ENCODE measurements around the gene CCDC74B.
"Not testable (repeated sequence)": the region's sequence is repeated elsewhere in the genome, so short reads cannot be mapped to it uniquely, and the experiment has no call there.

CCDC74B gene

GRCh38 chr2:130135692-130136541, 9.0 kb downstream of the CCDC74B start:
- Histone ChIP-seq H3K4me1 (ENCODE audit: control insufficient read depth, insufficient read depth, low read length, unreplicated experiment) (no peaks in the 10 kb centered on the region), H3K36me3 (ENCODE audit: insufficient read depth, low read length) (no peaks in the 10 kb centered on the region), H3K4me3 (ENCODE audit: low read depth, low read length) (no peak overlapping the region), H3K27me3 (ENCODE audit: insufficient read depth, low read length) (0 out of 2 replicates have a peak, but pooled peaks cover 3% of the 10 kb centered on the region), H3K79me2 (ENCODE audit: control insufficient read depth, insufficient read depth, low read length, unreplicated experiment) (no peaks in the 10 kb centered on the region), H3K27ac (ENCODE audit: low read depth, low read length) (no peak overlapping the region), H2AFZ (ENCODE audit: low read length, unreplicated experiment) (no peak overlapping the region)

GRCh38 chr2:130129120-130129829, 15.6 kb downstream of the CCDC74B start, which contains the start of gene POTEF:
POTEF (minus strand) TSS chr2:130129222; CDS start chr2:130120515, 8,707 bp downstream.
- H3K4me3 ChIP-seq (ENCODE audit: low read depth, low read length); H3K27ac ChIP-seq (ENCODE audit: low read depth, low read length): not testable (repeated sequence)

GRCh38 chr2:130128464-130128863, 16.4 kb downstream of the CCDC74B start:
- H3K4me3 ChIP-seq (ENCODE audit: low read depth, low read length); H3K79me2 ChIP-seq (ENCODE audit: control insufficient read depth, insufficient read depth, low read length, unreplicated experiment); H3K27me3 ChIP-seq (ENCODE audit: insufficient read depth, low read length); H3K36me3 ChIP-seq (ENCODE audit: insufficient read depth, low read length); H3K4me1 ChIP-seq (ENCODE audit: control insufficient read depth, insufficient read depth, low read length, unreplicated experiment); H3K27ac ChIP-seq (ENCODE audit: low read depth, low read length); H2AFZ ChIP-seq (ENCODE audit: low read length, unreplicated experiment): not testable (repeated sequence)

More at GRCh38 chr2:130129120-130129829, 15.6 kb downstream of the CCDC74B start, which contains the start of gene POTEF:
- H2AFZ ChIP-seq (ENCODE audit: low read length, unreplicated experiment); H3K27me3 ChIP-seq (ENCODE audit: insufficient read depth, low read length); H3K36me3 ChIP-seq (ENCODE audit: insufficient read depth, low read length); H3K79me2 ChIP-seq (ENCODE audit: control insufficient read depth, insufficient read depth, low read length, unreplicated experiment); H3K4me1 ChIP-seq (ENCODE audit: control insufficient read depth, insufficient read depth, low read length, unreplicated experiment): not testable (repeated sequence)

GRCh38 chr2:130127726-130128125, 17.2 kb downstream of the CCDC74B start:
- H3K27me3 ChIP-seq (ENCODE audit: insufficient read depth, low read length); H3K36me3 ChIP-seq (ENCODE audit: insufficient read depth, low read length); H3K4me1 ChIP-seq (ENCODE audit: control insufficient read depth, insufficient read depth, low read length, unreplicated experiment); H3K27ac ChIP-seq (ENCODE audit: low read depth, low read length); H3K79me2 ChIP-seq (ENCODE audit: control insufficient read depth, insufficient read depth, low read length, unreplicated experiment); H3K4me3 ChIP-seq (ENCODE audit: low read depth, low read length); H2AFZ ChIP-seq (ENCODE audit: low read length, unreplicated experiment): not testable (repeated sequence)

GRCh38 chr2:130120924-130121323, 24.0 kb downstream of the CCDC74B start:
- not testable (repeated sequence) for H3K4me3 ChIP-seq (ENCODE audit: low read depth, low read length); H3K27ac ChIP-seq (ENCODE audit: low read depth, low read length); H3K79me2 ChIP-seq (ENCODE audit: control insufficient read depth, insufficient read depth, low read length, unreplicated experiment); H2AFZ ChIP-seq (ENCODE audit: low read length, unreplicated experiment); H3K27me3 ChIP-seq (ENCODE audit: insufficient read depth, low read length); H3K4me1 ChIP-seq (ENCODE audit: control insufficient read depth, insufficient read depth, low read length, unreplicated experiment); H3K36me3 ChIP-seq (ENCODE audit: insufficient read depth, low read length)

GRCh38 chr2:130102597-130103363, 42.1 kb downstream of the CCDC74B start:
- not testable (repeated sequence) for H3K27ac ChIP-seq (ENCODE audit: low read depth, low read length); H3K27me3 ChIP-seq (ENCODE audit: insufficient read depth, low read length); H2AFZ ChIP-seq (ENCODE audit: low read length, unreplicated experiment); H3K4me1 ChIP-seq (ENCODE audit: control insufficient read depth, insufficient read depth, low read length, unreplicated experiment); H3K4me3 ChIP-seq (ENCODE audit: low read depth, low read length); H3K79me2 ChIP-seq (ENCODE audit: control insufficient read depth, insufficient read depth, low read length, unreplicated experiment); H3K36me3 ChIP-seq (ENCODE audit: insufficient read depth, low read length)

Measured in ACC112 (cell line).